HTERT RPE-1 (cell line): ENCODE data around the gene TRAPPC14.
"Not testable (repeated sequence)": the region's sequence is repeated elsewhere in the genome, so short reads cannot be mapped to it uniquely, and the experiment has no call there.

Source experiments
- in situ Hi-C: fragments of 300-500 bp; cut with MboI; formaldehyde crosslinking; loops from 4 replicates; pipeline ENCODE4 v1.14.3; 2020; ENCODE audit warnings: low sequenced_read_pairs

Gene TRAPPC14

DNA sequence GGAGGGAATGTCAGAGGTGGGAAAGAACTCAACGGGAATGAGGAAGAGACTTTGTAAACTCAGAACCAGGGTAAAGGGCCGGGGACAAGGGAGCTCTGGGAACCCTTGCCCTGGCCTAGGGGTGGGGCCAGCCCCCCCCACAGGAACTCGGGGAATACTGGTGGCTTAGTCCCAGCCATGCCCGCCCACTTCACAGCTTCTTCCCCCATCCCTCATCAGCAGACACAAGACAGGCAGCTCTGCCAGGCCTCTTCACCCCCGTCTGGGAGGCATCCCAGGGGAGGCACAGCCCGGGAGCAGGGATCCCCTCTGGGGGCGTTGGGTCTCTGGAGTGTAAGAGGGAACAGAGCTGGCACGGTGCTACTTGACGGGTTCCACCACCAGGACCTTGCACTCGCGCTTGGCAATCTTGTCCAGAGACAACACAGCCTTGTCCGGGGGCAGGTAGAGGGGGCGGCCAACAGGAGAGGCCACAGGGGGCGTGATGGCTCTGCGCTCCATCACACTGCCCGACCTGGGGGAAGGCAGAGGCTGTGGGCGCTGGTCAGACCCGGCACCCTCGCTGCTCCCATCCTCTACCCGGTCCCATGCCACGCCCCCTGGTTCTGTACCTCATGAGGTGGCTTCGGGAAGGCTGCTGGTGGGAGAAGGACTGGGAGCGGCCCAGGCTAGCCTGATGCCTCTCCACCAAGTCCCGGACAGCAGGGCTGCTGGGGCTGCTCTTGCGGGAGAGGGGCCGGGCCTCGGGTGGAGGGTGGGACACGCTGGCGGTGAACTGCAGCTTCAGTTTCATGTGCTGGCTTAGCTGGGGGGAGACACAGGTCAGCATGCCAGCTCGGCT, 3.7 kb downstream of the TRAPPC14 start:
- in situ Hi-C loops = no loop called here

DNA sequence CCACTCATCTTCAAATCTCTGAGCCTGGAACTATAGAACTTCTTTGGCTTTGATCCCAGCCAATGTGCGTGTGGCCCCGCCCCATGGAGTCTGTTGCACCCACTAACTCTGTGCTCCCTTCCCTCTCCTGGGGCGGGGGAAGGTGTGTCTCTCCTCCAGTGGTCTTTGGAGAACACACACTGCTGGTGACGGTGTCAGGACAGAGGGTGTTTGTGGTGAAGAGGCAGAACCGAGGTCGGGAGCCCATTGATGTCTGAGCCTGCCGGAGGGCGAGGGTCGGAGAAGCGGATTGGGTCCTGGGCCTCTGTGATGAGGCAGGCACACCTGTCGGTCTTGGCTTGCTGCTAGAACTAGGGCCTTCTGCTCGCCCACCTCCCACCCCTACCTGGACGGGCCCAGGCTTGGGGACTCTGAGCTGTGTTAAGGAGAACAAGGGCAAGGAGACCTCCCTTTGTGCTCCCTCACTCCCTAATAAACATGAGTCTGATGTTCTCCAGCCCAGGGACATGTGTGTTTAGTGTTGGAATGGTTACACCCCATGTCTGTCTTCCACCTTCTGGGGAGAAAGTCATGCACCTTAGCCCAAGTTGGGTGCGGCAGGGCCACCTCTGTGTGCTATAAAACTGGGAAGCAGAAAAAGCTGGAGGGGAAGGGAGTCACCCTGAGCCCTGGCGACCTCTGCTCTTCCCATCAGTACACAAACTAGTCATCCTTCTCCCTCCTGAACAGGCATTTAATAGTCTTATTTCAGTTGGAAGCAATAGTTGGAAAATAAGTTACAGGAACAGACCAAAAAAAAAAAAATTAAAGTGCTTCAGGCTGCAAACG, 4.6 kb downstream of the TRAPPC14 start:
- in situ Hi-C loops = no loop called here

DNA sequence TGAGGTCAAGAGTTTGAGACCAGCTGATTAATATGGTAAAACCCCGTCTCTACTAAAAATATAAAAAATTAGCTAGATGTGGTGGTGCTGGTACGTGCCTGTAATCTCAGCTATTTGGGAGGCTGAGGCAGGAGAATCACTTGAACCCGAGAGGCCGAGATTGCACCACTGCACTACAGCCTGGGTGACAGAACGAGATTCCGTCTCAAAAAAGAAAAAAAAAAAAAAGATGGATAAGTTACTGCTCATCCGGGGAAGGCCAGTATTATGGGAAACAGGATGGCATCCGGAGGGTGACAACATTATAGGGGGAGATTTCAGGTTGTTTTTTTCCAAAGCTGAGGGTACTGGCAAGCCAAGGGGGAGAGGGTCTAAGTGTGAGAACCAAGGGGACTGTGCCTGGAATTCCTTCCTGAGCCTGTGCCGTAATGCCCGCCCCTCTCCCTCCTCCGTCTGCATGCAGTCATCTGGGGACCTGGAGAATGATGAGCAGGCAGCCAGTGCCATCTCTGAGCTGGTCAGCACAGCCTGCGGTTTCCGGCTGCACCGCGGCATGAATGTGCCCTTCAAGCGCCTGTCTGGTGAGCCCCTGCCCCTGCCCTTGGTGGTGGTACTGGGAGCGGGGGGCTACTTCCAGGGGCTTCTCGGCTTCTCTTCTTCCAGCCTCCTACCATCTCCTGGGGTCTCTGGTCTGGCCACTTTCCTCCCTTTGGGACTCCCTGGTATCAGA, 5.4 kb downstream of the TRAPPC14 start:
- in situ Hi-C loops = no loop called here

DNA sequence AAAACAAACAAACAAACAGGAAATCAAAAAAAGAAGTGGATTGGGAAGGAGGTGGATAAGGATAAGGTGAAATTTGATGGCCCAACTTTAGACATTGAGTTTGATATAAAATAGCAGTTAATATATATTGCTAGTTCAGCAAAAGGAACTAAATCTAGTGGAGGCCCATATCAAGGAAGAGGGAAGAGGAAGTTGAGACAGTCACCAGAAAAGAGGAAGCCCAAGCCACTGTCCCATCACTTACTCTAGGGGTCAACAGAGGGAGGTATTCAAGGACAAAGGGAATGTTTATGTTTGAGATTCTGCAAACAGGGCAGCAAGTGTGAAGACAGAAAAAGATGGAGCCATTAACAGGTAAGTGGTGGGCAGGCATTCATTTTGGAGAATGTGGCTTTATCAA, 6.1 kb downstream of the TRAPPC14 start:
- in situ Hi-C loops = no loop called here

DNA sequence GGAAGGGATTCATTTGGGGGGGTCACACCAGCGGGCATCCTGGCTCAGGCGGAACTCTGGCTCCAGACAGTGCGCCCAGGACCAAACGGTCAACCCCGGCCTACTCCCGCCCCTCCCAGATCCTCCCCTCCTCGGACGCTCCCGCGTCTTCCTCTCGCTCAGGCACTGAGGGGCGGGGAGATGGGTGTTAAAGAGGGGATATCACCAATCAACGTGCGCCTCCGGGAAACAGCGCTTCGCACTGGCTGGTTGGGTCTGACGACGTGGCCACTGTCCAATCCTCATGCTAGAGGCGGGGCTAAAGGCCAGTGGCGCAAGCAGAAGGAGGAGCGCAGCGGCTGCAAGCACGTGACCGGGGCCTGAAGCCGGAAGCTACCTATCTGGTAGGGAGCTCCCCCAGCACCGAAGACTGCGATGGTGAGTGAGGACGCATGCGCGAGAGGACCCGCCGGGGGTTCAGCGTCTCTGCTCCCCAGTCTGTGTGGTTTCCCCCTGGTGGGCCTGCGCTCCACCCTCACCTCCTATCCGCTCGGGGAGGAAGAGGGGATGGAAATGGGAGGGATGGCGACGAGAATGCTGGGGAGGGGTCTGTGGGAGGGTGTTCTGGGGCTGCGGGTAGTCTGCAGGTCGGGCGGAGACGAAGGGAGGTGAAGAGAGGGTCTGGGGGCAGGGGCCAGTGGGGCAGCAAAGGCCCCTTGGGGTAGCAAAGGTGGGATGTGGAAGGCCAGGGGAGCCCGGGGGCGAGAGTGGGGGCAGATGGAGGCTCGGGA, 9.8 kb downstream of the TRAPPC14 start, which contains the start of gene LAMTOR4:
TSS of gene LAMTOR4 (plus strand) at position 360 of the 770 bp plus-strand sequence. CDS start at position 415, 55 bp downstream.
- in situ Hi-C loops = no loop called here

DNA sequence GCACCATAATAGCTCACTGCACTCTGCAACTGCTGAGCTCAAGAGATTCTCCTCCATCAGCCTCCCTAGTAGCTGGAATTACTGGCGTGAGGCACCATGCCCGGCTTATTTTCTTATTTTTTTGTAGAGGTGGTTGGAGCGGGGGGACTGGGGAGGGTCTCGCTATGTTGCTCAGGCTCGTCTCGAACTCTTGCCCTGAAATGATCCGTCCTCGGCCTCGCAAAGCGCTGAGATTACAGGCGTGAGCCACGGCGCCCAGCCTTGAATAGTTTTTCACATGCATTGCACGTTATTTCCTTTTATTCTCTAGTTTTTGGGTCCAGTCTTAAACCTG, 10.3 kb downstream of the TRAPPC14 start:
- in situ Hi-C loops = no loop called here

DNA sequence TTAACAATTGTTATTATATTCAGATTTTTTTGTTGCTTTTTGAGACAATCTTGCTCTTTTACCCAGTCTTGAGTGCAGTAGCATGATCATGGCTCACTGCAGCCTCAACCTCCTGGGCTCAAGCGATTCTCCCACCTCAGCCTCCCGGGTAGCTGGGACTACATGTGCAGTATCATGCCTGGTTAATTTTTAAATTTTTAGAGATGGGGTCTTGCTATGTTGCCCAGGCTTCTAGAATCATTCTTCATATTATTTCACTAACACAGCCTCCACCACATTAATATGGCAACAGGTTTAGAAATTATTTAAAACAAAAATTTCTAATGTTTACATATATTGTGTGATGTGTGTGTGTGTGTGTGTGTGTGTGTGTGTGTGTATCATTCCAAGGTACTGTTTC, 11.2 kb downstream of the TRAPPC14 start:
- in situ Hi-C loops = no loop called here

DNA sequence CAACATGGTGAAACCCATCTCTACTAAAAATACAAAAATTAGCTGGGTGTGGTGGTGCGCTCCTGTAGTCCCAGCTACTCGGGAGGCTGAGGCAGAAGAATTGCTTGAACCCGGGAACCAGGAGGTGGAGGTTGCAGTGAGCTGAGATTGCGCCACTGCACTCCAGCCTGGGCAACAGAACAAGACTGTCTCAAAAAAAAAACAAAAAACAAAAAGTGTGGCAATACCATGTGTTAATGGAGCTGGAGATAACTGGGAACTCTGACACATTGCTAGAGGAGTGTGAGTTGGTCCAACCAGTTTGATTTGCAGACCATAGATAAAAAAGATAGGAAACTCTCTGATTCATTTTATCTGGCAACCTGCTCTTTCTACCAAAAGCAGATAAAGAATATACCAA, 12.2 kb downstream of the TRAPPC14 start:
- in situ Hi-C loops = not testable (repeated sequence)

DNA sequence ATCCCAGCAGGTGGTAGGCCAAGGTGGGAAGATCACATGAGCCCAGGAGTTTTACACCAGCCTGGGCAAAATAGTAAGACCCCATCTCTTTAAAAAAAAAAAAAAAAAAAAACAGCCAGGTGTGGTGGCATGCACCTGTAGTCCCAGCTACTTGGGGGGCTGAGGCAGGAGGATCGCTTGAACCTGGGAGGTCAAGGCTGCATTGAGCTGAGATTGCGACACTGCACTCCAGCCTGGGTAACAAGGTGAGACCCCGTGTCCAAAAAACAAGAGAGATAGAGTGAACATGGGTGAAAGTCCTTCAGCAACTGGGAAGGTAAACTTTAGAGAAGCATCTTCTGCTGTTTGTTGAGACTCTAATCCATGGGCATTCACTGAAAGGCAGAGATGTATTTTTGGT, 16.1 kb downstream of the TRAPPC14 start:
- in situ Hi-C loops = no loop called here

DNA sequence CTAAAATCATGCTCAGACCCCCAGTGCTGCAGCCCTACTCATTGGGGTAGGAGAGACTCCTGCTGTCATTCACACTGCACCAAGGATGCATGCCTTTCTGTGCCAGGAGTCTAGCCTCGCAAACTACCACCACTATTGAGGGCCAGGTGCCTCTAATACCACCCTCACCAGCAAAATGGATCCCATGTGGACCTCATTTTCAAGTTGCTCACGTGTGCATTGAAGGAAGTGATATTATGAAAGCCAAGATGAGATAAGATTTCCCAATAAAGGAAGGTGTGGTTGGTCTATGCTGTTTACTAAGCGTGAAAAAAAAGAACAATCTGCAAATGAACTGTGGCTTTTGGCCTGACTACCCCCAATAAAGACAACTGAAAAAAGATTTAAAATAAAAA, 17.0 kb downstream of the TRAPPC14 start:
- in situ Hi-C loops = no loop called here

DNA sequence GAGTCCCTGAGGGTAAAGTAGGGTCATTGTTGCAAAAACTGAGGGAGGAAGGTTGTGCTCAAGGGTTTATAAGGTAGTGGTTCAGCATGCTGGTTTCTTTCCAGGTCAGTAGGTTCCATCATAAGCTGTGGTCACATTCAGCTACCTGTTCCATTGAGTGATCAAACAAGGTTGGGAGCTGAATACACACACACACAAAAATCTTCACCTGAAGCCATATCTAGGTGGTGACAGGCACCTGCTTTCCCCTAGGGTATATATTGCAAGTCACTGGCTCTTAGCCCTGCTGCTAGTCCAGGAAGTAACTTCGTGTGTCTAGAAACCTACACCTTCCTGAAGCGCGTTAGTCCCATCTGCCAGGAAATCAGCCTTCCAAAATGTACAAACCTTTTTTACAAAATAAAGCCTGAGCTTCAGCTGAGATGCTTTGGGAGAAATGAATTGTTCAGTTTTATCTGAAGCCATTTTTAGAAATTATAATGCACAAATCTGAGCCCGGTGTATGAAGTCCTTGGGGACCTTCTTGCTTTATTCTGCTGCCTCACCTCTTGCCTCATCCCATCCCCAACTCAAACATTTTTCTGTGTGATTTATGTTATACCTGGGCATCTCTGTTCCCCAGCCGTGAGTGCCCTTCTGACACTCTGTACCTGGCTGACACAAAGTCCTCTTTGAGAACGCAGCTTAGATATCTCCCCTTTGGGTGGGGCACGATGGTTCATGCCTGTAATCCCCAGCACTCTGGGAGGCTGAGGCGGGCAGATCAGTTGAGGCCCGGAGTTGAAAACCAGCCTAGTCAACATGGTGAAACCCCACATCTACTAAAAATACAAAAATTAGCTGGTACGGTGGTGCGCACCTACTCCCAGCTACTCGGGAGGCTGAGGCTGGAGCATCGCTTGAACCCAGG, 20.4 kb downstream of the TRAPPC14 start:
- in situ Hi-C loops = no loop called here

DNA sequence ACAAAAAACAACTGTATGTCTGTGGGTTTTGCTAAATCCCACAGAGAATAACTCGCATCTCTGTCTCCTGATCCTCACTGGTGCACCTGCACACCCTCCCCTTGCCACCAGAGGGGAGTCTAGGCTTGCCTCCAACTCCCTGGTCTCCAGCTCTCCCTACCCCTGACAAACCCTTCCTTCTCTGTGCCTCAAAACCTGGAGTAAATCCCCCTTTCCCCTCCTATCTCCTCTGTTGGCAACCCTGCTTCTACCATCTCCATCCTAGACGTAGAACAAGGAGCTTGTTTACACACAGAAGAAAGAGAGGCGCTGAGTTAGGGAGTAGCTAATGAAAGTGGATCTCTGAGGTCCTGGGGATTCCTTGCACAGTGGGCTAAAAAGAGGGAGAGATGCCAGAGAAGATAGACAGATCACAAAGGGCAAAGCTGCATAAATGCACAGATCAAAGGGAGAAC, 25.8 kb downstream of the TRAPPC14 start:
- in situ Hi-C loops = no loop called here

DNA sequence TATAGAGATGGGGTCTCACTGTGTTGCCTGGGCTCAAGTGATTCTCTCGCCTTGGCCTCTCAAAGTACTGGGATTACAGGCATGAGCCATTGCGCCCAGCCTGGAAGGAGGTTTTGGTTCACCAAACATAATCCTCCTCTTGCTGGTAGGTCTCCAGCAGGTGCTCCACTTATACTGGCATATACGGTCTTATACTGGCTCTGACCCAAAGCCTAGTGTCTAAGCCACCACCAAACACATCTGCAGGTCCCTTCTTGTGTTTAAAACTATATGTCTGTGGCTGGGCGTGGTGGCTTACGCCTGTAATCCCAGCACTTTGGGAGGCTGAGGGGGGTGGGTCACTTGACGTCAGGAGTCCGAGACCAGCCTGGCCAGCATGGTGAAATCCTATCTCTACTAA, 26.4 kb downstream of the TRAPPC14 start:
- in situ Hi-C loops = no loop called here

DNA sequence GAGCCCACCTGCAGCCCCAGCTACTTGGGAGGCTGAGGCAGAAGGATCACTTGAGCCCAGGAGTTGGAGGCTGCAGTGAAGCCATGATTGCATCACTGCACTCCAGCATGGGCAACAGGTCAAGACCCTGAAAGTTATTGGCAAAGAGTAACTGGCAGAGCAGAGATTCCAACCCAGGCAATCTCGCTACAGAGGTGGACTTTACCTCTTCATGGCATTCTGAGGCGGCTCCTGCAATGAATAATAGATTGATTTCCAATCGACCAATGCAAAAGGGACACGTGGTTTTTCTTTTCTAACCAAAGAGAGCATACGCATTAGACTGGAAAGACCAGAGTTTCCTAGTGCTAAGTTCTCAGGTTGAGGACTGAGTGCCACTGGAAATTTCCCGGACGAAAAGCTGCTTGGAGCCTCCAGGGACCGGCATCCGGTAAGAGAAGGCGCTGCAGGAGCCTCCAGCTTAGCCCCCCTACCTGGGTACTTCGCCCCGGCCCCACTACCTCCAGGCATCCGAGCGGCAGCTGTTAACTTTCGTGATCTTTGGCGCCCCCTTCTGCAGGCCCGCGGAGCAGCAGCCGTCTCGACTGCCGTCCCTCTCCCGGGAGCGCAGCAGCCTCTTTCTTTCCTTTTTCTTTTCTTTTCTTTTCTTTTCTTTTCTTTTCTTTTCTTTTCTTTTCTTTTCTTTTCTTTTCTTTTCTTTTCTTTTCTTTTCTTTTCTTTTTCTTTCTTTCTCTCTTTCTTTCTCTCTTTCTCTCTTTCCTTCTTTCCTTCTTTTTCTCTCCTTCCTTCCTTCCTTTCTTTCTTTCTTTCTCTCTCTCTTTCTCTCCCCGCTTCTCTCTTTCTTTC, 27.7 kb downstream of the TRAPPC14 start:
- in situ Hi-C loops = no loop called here

DNA sequence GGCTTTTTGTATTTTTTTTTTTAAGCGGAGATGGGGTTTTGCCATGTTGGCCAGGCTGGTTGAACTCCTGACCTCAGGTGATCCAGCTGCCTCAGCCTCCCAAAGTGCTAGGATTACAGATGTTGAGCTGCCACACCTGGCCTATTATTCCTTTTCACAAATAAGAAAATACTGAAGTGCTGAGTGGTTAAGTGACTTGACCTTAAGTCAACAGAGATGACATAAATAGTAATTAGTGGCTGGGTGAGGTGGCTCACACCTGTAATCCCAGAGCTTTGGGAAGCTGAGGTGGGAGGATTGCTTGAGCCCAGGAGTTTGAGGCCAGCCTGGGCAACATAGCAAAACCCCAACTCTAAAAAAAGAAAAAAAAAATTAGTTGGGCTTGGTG, 28.3 kb downstream of the TRAPPC14 start:
- in situ Hi-C loops = not testable (repeated sequence)

DNA sequence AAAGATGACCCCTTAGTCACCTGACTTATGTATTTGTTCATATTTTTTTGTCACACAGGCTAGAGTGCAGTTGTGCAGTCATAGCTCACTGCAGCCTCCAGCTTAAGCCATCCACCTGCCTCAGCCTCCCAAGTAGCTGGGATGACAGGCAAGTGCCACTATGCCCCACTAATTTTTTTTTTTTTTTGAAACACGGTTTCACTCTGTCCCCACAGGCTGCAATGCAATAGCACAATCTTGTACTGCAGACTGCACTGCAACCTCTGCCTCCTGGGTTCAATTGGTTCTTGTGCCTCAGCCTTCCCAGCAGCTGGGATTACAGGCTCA, 29.9 kb downstream of the TRAPPC14 start:
- in situ Hi-C loops = no loop called here

DNA sequence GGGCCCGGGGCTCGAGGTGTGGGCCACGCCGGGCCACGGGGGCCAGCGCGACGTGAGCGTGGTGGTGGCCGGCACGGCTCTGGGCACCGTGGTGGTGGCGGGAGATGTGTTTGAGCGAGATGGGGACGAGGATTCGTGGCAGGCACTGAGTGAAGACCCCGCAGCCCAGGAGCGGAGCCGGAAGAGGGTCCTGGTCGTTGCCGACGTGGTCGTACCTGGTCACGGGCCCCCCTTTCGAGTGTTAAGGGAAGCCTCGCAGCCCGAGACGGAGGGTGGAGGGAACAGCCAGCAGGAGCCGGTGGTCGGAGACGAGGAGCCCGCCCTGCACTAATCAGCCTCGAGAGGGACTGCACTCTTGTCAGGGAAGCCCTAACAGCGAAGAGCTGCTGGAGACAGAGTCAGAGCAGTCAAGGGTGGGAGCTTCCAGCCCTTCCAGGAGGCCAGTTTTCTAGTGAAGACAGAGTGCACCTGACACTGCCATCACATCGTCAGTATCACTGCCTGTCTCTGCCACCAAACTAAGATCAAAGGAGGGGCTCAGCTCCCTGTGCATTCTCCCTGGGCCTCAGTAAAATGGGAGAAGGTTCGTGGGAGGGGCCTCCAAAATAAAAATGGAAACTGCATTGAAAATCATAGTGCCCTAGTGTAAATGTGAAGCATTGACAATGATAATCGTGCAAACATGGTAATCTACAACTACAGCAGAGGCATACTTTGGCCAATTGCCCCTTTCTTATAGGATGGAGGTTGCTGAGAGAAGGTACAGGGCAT, 30.5 kb downstream of the TRAPPC14 start:
- in situ Hi-C loops = no loop called here
